OCI-LY7 (cell line): ENCODE results near the gene CNGA4.

ENCODE experiments used
- CTCF ChIP-seq: fragments of 200-600 bp; sonication (generic); conservative IDR thresholded peaks from 2 replicates; pipeline ENCODE4 v1.5.1; 2014; ENCODE audit warnings: mild to moderate bottlenecking, antibody characterized with exemption, low read length, moderate library complexity, mixed read lengths
- EZH2phosphoT487 ChIP-seq: fragments of 200-600 bp; sonication (generic); IDR thresholded peaks from 2 replicates; pipeline ENCODE4 v1.6.1; 2018; ENCODE audit warnings: low read depth, borderline replicate concordance, mild to moderate bottlenecking, mixed run types, antibody characterized with exemption, low read length, moderate library complexity, mixed read lengths

DNA sequence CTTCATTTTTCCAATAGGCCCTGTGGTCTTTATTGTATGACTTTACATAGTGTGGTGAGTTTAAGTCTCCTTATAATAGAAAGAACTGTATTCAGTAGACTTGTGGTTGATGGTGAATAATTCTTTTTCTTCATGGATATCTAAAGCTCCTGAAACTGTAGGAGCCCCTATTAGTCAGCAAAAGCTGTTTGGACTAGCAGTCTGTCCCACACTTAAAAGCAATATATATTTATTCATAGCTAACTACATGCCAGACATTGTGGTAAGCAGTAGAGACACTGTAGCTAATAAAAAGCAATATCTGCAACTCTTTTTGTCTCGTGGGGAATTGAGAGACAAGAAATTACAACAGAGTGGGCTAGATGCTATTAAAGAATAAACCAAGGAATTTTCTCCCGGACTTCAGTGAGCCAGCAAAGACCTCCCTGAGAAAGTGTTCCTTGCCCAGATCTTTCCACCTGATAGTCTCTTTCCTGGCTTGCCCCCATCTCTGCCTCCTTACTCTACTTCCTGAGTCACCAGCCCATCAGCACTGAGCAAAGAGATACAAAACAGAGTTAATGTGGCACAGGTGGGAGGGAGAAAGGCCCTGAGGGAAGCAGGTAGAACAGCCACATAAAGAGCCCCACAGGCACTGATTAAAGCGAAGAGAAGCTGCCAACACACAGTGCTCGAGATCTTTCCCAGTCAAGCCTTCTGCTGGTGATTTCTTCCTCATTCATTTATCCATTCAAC, 41.3 kb upstream of the CNGA4 start:
- no peak for TF ChIP-seq CTCF
- TF ChIP-seq EZH2phosphoT487 = no peak
